NT2/D1 (cell line): ENCODE data around the gene SHB.

ENCODE experiments used
- DNase-seq: peaks from one replicate; pipeline ENCODE4 v3.0.0-alpha.2; 2011; ENCODE audit warnings: low read depth, low spot score
- H3K27me3 ChIP-seq: 2 replicates; pipeline ENCODE4 v1.6.0; 2011; ENCODE audit warnings: mild to moderate bottlenecking; ENCODE audit not compliant: insufficient read length, insufficient read depth
- H3K36me3 ChIP-seq: 2 replicates; pipeline ENCODE4 v1.6.1; 2011; ENCODE audit warnings: mild to moderate bottlenecking, low read length, mixed read lengths; ENCODE audit not compliant: insufficient read depth, insufficient read length
- H3K4me1 ChIP-seq: 2 replicates; pipeline ENCODE4 v1.5.1; 2011; ENCODE audit not compliant: insufficient read depth, insufficient read length
- H3K4me3 ChIP-seq: 2 replicates; pipeline ENCODE4 v1.5.1; 2011; ENCODE audit warnings: low read depth; ENCODE audit not compliant: insufficient read length
- H3K9ac ChIP-seq: 2 replicates; pipeline ENCODE4 v1.6.0; 2011; ENCODE audit warnings: low read depth; ENCODE audit not compliant: insufficient read length
- H3K9me3 ChIP-seq: 2 replicates; pipeline ENCODE4 v1.5.1; 2011; ENCODE audit warnings: mild to moderate bottlenecking, low read length; ENCODE audit not compliant: insufficient read depth
- SUZ12 ChIP-seq: IDR thresholded peaks from 2 replicates; pipeline ENCODE4 v1.6.1; 2011; ENCODE audit not compliant: insufficient read length, insufficient read depth; ENCODE audit errors: extremely low read depth
- YY1 ChIP-seq: IDR thresholded peaks from 2 replicates; pipeline ENCODE4 v1.6.1; 2011; ENCODE audit not compliant: insufficient read length, insufficient read depth
- ZNF274 ChIP-seq: IDR thresholded peaks from 2 replicates; pipeline ENCODE4 v1.6.1; 2011; ENCODE audit warnings: mild to moderate bottlenecking, low read depth, low read length

SHB gene

DNA sequence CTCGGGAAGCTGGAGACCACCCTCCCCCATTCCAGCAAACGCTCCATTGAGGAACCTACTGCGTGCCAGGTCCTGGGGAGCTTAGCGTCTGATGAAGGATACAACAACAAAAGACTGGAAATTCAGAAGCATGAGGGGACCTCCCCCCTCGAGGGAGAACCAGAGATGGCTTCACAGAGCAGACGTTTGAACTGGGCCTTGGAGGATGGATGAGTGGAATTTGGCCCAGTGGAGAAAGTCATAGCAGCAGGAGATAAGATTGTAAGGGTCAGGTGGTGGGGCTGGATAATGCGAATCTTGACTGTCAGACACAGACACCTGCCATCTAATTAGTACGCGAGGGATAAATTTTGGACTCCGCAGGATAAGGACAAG is 163.9 kb downstream of the SHB start:
- H3K27me3 ChIP-seq: peaks cover 4% of the 10 kb centered on the region
- no peaks in the 10 kb centered on the region for H3K9me3 ChIP-seq
- H3K4me3 ChIP-seq: no peak overlapping the region
- H3K36me3 ChIP-seq: peaks cover 17% of the 10 kb centered on the region
- no peak for TF ChIP-seq ZNF274
- no peak for TF ChIP-seq SUZ12
- no peak for TF ChIP-seq YY1
- peaks cover 5% of the 10 kb centered on the region for H3K4me1 ChIP-seq
- no peak for DNase-seq
- peak overlapping the region; percentile 95 for H3K9ac ChIP-seq

DNA sequence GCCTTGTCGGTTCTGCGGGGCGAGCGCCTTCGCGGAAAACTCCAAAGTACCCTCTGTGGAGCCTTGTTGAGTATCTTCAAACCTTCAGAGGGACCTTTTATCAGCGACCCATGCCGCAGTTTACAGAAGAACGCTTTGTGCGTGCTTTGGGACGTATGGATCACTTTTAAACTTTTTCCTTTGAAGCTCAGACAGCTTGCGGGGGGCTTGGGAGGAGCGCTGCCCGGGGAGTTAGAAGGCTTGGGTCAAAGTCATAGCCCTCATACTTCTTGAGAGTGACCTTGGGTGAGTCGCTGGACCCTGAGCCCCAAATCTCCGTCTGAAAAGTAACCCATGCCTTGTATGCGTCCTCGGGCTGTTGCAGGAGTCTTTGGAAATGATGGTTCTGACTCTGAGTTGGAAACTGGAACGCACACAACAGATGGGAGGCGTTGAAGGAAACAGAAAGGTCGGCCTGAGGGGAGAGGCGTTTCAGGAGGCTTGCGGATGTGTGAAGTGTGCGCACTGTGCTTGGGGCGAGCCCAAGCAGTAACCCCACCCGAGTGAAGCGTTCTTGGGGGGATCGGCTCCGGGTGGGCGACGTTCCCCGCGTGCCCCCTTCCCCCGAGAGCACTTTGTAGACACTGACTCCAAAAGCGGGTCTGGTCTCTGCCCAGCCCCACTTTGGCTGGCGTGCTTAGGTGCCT is 164.4 kb downstream of the SHB start:
- peaks cover 18% of the 10 kb centered on the region for H3K36me3 ChIP-seq
- no peak for DNase-seq
- H3K9ac ChIP-seq: peak overlapping the region; percentile 95
- no peaks in the 10 kb centered on the region for H3K9me3 ChIP-seq
- H3K27me3 ChIP-seq: peaks cover 4% of the 10 kb centered on the region
- H3K4me1 ChIP-seq: peaks cover 5% of the 10 kb centered on the region
- H3K4me3 ChIP-seq: peak overlapping the region; percentile 92
- no peak for TF ChIP-seq SUZ12
- TF ChIP-seq ZNF274: no peak
- no peak for TF ChIP-seq YY1

- TF ChIP-seq YY1: peak; percentile 70
- no peak for TF ChIP-seq SUZ12
- no peak for TF ChIP-seq ZNF274
- no peaks in the 10 kb centered on the region for H3K9me3 ChIP-seq
- H3K27me3 ChIP-seq: peaks cover 4% of the 10 kb centered on the region
- H3K4me3 ChIP-seq: peak within 1 kb of the TSS; percentile 92
- H3K4me1 ChIP-seq: peaks cover 5% of the 10 kb centered on the region
- DNase-seq: peak; percentile 96
- H3K36me3 ChIP-seq: peaks cover 25% of the 10 kb centered on the region
- H3K9ac ChIP-seq: peak within 1 kb of the TSS; percentile 95
Measured at GRCh38 chr9:37903647-37904444, 165.2 kb downstream of the SHB start, which contains the start of gene SLC25A51. TSS of gene SLC25A51 (minus strand) at chr9:37904127. CDS start at chr9:37888550, 15,577 bp downstream.

DNA sequence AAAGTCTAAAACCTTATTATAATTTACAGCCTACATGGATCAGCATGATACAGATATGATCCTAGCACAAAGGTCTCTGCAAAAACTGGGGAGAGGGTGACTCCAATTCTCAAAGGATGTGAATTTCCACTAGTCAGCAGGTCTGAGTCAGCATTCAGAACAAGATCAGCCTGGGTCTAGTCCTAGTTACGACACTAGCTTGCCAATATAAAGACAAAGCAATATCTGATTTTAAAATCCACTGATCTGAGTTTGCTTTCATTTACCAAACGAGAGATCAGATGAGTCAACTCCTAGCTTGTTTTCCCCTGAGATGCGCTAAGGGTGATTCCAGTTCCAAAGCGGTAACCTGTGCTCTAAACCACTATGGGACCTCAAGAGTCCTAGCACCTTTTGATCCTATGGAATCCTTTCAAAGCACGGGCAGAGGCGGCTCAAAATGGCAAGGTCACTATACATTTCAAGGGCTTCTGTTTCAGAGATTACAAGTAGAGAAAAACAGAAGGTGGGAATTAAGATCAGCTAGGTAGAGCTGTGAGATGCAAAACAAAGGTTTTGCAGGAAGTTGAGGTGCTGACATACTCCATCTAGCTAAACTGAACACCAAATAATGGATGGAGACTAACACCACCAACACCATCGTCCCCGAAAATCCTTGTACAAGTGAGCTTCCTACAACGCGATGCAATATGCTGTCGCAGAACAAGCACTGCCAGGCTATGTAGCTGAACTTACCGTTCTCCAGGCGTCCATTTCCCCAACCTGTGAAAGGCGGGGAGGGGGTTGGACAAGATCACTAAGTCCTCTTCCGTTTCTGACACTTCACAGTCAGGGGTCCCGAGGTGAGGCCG is 166.0 kb downstream of the SHB start:
- Histone ChIP-seq H3K4me1 (peaks cover 5% of the 10 kb centered on the region), H3K9ac (peak overlapping the region; percentile 95), H3K4me3 (peak overlapping the region; percentile 92), H3K27me3 (peaks cover 4% of the 10 kb centered on the region), H3K36me3 (peaks cover 28% of the 10 kb centered on the region), H3K9me3 (no peaks in the 10 kb centered on the region)
- no peak for DNase-seq
- TF ChIP-seq YY1: no peak
- TF ChIP-seq SUZ12: no peak
- TF ChIP-seq ZNF274: no peak

GRCh38 chr9:37902131-37902530 is 166.9 kb downstream of the SHB start:
- Histone ChIP-seq H3K36me3 (peaks cover 34% of the 10 kb centered on the region), H3K9ac (no peak overlapping the region), H3K9me3 (no peaks in the 10 kb centered on the region), H3K27me3 (peaks cover 4% of the 10 kb centered on the region), H3K4me3 (no peak overlapping the region), H3K4me1 (peaks cover 5% of the 10 kb centered on the region)
- no peak for DNase-seq
- TF ChIP-seq SUZ12: no peak
- no peak for TF ChIP-seq ZNF274
- TF ChIP-seq YY1: no peak

DNA sequence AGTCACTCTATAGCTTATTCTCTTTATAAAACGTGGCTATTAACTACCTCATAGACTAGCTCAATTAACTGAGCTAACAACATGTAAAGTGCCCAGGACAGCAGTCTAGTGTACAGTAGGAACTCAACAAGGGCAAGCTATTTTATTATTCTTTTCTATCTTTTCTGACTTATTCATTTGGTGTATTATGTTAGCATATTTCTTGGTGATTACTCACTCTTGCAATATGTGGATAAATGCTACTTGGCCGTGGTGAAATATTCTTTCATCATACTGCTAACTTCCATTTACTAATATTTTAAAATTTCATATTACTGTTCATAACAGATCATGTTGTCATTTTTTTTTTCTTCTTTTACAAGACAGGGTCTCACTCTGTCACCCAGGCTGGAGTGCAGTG is 170.0 kb downstream of the SHB start:
- H3K9me3 ChIP-seq: no peaks in the 10 kb centered on the region
- TF ChIP-seq SUZ12 (no peak), ZNF274 (no peak), YY1 (no peak)
- no peaks in the 10 kb centered on the region for H3K4me1 ChIP-seq
- peaks cover 62% of the 10 kb centered on the region for H3K36me3 ChIP-seq
- H3K27me3 ChIP-seq: no peaks in the 10 kb centered on the region
- DNase-seq: no peak
- H3K9ac ChIP-seq: no peak overlapping the region
- no peak overlapping the region for H3K4me3 ChIP-seq
